NCI-H510A (cell line): ENCODE results near the gene NEMP2.

Experiments
- DNase-seq: peaks from one replicate; lab custom pipeline; 2025; lab: John Stamatoyannopoulos, UW

The NEMP2 gene, protein sequence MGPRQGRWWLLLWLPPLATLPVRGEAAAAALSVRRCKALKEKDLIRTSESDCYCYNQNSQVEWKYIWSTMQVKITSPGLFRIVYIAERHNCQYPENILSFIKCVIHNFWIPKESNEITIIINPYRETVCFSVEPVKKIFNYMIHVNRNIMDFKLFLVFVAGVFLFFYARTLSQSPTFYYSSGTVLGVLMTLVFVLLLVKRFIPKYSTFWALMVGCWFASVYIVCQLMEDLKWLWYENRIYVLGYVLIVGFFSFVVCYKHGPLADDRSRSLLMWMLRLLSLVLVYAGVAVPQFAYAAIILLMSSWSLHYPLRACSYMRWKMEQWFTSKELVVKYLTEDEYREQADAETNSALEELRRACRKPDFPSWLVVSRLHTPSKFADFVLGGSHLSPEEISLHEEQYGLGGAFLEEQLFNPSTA

DNA sequence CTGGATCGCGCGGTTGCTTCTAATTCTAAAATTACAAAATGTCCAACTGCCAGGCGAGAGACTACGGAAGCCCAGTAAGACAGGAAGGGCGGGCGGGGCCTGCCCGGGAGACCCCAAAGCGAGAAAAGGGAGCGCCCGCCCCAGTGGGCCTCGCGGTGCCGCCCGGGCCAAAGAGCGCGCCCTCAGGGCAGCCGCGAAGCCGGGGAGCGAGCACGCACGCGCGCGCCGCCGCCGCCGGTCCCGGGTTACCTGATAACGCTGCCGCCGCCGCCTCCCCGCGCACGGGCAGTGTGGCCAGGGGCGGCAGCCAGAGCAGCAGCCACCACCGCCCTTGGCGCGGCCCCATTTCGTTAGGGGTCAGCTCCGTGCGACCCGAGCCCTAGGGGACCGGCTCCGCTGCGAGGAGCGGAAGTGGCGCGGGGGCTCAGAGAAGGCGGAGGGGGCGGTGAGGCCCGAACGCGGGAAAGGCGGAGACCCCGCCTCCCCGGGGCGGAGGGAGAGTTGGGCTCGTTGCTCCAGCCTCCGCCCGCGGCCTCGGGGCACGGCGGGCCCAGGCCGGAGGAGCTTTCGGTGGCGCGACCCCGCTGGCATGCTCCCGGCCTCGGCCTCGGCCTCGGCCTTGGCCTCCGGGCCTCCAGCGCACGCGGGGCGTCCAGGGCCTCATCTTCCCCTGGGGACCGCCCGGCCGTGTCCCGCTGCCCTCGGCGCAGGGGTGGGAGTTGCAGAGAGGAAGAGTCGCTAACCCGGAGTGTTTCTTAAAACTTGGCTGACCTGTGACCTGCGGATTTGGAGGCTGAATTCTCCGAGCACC, at the start of gene NEMP2:
TSS of gene NEMP2 (minus strand) at position 413 of the 811 bp plus-strand sequence. CDS start at position 346, 67 bp downstream.
- peak; percentile 90 for DNase-seq

DNA sequence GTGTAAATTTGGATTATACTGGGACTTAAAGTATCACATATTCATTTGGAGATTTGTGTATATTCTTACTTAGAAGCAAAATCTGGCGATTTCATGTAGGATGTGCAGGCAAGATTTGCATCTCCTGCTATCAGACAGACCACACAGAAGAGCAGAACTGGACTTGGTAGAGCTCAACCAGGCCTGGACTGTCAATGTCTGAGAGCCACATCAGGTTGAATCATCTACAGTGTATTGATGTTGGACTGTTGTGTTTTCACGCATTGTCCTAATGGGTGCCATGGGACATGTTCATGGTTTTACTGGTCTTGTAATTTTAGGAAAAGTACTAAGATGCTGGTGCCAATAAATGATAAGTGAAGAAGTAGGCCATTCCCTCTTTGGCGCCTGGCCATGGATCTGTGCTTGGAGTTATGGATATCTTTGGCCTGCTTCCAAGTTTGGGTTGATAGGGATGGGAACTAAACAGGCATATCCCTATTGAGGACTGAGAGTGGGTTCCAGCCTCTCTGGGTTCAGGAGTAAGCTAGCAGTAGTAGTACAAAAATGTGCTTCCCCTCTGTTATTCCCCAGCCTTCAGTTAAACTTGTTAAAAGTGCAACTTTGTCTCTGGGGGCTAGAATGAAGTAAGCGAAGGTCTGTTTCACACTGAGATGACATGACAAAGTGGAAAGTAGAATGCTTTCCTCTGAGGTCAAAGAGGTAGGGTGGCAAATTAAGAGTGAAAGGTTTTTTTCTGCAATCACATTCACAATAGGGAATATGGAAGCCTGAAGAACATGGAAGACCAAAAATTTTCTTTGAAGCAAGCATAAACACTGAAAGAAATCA, 49.2 kb upstream of the NEMP2 start:
- DNase-seq: no peak

DNA sequence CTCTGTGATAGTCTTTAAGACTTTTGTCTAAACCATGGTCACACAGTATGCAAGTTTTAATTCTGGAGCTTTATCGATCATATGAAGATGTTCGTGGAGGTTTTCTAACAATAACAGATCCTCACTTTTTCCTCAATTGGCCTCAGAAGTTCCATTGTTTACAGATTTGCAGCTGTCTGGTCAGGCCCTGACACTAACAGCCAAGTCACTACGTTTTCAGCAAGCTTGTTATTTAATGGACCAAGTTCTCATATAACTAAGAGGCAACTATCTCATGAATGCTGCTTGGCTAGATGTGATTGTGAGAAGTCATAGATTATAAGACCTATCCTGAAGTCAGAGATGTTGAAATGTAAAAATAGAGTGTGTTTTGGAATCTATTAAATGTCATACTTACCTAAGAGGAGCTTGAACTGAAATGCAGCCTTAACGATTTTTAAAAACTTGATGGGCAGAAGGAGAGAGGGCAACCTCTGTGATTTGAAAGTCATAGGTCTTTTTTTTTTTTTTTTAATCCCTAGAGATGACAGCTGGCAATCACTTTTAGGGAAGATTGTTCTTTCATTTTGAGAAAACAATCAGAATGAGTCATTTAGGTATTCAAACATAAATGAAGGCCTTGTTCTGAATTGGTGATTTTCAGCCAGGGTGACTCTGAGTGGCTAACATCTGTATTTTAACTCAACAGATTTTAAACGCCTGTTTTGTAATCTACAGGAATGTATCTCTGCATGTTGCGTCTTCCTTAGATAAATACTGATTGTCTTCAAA, 48.4 kb upstream of the NEMP2 start:
- no peak for DNase-seq

DNA sequence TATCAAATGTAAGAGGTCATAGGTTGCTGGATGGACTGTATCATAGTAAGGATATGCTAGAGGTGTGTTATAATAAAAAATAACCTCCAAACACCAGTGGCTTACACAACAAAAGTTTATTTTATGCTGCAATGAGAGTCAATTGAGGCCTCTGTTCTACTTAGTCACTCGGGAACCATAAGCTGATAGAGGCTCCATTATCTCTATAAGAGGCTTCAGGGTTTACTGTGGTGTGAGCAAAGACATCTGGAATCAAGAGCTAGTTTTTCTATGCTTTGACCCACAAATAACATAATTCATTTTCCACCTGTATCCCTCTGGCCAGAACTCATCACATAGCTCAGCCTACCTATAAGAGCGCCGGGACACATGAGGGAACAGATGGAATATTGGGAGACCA, 47.5 kb upstream of the NEMP2 start:
- DNase-seq: no peak

DNA sequence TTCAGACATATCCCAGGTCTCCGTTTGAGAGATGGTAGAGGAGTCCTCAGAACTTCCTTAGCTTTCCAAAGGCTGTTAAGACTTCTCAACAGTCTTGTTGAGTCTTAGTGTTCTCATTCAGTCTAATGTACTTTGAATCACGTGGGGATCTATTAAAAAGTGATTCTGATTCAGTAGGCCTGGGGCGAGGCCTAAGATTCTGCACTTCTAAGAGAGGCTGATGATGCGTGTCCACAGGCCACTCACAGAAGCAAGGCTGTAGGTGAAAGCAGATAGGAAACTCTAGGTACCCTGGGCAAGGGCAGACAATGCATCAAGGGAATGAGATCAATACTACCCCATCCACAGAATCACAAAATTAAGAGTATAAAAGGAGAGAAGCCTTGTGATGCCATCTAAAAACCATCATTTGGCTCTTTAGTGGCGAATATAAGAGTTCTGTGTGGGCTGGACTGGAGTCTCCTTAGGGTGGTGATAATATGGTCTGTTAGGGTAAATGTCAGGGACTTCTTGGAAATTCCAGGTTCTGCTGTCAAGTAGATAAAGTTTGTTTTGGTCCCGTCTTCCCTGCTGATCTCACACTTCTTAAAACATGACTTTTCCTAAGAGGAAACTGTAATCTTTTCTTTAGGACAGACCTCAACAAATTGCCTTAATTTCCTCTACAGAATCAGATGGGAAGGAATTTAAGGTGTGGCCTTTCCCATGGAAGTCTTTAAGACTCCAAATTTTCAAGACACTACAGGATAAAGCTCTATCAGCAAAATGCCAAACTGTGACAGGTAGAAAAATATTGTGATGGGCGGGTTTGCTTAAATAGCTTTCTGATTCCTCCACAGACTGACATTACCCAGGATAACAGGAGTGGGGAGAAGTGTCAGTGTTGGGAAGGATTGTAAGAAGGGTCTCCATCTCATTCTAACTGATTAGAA, 45.7 kb upstream of the NEMP2 start:
- no peak for DNase-seq

DNA sequence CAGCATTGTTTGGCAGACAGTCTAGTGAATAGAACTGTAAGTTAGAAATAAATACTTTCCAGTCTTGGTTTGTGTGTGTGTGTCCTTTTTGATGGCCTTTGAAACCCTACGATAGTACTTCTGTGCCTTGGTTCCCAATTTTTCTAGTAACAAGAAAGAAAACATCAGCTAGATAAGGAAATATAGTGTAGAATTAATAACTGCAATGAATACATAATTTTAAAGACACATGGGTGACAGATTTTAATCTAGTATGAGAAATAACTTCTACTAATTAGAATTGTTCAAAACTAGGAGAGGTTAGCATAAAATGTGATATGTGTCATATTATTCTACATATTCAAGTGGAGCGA, 44.5 kb upstream of the NEMP2 start:
- DNase-seq: no peak

DNA sequence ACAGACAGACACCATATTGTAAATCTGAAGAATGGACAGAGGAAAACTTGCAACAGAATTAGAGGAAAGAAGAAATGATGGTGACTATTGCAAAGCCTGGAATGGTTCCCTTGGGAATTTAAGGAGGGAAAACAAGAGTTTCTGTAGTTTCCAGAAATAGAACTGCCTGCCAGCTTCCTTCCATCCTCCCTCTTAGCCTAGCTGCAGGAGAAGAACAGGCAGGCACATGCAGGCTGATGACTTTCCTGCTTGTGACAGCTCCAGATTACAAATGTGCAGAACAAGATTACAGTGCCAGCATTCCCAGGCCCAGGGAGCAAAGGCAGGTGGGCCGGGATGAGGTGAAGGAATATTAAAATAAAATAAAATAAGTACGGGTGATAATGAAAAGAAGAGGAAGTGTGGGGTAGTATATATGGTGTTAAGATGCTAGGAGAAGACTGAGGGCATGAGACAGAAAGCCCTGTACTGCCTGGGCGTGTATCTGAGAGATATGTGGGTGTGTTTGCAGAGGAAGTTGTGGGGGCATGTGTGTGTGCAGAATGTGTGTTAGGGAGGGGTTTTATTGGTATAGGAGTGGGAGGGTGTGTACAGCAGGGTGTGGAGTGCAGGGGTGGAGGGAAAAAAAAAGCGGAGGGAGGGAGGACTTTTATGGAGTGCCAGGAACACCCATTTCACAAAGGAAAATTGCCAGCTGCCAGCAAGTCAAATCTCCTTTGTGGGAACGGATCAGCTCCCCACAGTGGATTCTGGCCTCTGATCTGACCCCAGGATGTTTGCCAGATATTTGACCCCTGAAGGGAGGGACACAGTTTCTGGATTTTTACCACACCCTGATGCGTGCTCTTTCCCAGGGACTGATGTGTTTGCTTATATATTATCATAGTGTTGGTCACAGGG, 43.9 kb upstream of the NEMP2 start:
- DNase-seq: no peak

DNA sequence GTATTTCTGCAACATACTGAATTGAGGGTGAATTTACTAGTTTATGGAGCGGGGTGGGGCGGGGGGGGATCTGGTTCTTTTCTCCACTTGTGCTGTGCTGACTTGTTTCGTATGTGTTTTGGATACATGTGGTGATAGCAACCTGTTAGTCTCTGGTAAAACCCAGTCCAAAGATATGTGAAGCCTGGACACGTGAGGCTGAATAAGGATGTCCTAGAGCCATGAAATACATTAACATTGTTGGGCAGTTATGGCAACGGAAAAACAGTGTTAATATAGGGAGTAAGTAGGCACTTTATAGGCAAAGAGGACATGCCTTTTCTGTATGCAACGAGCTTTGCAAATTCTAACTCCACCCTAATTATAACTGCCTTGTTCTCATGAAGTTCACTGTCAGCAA, 42.1 kb upstream of the NEMP2 start:
- DNase-seq: no peak

DNA sequence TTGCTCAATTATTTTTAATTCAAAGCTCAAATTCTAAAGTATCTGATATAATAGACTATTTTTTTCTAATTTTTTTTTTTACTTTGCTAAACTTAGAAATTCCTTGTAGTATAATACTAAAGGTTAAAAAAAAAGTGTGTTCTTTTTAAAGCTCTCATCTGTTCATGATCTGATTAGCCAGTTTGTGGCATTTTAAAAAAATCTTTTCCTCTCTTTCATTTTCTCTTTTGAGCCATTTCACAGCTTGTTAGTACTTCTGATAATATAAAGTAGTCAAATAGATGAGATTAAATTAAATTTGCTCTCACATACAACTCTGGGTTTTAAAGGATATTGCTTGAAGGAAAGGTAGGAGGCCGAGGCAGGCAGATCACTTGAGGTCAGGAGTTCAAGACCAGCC, 40.7 kb upstream of the NEMP2 start:
- no peak for DNase-seq

DNA sequence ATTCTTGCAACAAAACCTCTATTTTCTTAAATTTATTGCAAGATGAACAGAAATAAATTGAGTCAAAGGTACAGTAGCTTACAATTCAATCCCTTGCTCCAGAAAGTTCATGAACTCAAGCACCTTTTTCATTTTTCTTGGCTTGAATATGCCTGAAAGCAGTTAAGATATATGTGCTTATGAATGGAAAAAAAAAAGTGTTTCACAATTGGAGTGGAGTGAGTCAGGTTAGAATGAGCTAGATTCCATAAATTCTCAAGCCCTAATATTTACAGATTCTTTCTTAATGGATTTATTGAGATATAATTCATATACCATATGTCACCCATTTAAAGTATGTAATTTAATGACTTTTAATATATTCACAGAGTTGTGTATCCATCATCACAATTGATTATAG, 39.6 kb upstream of the NEMP2 start:
- no peak for DNase-seq

DNA sequence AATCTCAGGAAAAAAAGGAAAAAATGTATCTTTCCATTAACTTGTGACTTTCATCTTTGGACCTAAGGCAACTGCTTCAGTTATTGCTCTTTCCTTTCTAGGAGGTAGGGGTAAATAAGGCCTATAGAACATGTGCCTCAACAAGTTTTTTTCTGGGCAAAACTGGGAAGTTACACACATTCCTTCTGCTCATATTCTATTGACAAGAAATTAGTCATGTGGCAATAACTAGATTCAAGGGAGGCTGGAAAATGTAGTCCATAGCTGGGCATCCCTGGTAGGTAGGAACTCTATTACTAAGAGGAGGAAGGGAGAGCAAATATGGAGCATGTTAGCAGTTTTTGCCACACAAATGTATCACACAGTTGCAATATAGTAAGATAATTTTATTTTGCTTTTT, 37.7 kb upstream of the NEMP2 start:
- no peak for DNase-seq

DNA sequence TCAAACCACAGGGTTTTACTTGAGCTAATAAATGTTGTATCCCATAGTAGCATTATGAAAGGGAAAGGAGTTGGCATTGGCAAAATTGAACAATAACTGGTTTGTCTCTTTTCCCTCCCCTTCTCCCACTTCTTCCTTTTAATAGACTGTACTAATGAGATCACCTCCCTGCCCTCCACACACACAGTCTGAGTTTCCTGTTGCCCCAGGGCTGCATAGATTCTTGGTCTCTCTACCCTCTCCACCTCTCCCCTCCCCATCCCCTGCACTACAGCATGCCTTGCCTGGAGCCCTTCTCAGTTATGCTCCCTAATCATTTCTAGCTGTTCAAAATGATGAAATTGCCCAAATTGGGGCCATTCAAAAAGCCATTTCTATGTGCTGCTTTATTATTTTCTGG, 37.2 kb upstream of the NEMP2 start:
- no peak for DNase-seq

DNA sequence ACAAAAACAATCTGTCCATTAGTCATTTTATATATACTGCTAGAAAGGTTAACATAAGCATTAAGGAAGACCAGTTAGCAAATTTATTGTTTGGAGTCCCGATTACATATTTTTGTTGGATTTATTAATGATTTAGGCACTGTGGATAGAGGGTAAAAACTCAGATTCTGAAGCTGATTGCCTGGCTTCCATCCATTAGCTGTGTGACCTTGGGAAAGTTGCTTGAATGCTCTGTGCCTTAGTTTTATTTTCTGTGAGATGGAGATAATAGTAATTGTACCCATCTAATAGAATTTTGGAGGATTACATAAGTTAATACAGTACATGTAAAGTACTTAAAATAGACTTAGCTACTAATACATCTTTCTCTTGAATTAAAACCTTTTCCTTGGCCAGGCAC, 36.3 kb upstream of the NEMP2 start:
- DNase-seq: no peak

DNA sequence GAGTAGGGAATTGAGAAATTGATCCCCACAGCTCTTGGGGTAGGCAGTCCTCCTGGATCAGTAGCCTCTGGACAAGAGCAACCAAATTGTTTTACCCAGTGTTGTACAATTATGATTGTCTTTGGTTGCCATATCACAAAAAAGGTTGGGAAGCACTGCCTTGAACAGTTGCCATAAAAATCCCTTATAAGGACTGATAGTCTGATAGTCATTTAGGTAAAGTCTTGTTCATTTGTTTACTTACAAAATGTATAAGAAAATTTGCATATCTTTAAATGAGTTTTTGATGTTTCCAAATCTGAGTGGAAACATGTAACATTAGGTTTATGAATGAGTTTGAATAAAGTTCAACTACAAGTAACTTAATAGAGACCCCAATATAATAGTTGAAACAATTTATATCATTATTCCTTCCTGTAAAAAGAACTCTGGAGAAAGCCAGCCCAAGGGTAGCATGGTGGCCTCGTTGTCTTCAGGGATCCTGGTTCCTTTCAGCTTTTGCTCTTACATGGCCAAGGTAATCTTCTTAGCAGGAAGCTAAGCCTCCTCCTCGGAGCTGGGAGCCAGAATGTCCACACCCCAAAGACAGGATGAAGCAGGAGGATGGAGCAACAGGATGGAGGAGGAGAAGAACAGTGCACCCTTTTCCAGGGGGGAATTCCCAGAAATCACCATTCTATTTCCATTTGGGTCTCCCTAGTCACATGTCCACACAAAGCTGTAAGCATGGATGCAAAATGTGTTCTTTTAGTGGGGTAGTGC, 35.7 kb upstream of the NEMP2 start:
- DNase-seq: no peak

DNA sequence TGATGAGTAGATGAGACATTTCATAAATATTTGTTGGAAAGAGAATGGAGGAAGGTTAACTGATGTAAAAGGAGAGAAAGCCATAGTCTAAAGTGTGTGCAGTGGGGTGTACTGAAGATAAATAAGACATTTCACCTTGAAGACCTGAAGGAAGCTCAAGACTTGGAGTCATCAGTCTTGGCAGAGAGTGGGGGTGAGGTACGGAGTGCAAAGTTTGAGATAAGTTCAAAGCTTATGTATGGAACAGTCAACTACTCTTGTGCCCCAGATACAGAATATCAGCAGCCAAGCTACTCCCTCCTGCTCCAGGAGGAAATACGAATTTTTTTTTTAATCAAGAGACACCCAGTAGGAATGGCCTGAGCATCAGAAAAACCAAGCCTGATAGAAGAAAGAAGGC, 30.3 kb upstream of the NEMP2 start:
- DNase-seq: no peak

DNA sequence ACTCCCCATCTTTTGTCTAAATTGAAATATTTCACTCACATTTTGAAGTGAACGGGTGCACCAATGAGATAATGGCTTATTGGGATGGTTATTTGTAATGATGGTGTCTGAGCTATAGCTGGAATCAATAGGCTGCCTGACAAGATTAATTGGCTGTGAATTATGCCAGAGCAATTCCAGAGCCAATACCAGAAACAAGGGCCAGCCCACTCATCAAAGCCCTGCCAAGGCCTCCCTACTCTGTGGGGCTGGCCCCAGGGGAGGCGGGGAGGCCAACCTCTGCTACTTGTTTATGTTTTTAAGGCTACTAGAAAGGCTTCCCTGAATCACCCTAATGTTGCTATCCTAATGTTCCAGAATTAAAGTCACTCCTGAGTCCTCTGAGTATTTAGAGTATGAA, 29.1 kb upstream of the NEMP2 start:
- no peak for DNase-seq

DNA sequence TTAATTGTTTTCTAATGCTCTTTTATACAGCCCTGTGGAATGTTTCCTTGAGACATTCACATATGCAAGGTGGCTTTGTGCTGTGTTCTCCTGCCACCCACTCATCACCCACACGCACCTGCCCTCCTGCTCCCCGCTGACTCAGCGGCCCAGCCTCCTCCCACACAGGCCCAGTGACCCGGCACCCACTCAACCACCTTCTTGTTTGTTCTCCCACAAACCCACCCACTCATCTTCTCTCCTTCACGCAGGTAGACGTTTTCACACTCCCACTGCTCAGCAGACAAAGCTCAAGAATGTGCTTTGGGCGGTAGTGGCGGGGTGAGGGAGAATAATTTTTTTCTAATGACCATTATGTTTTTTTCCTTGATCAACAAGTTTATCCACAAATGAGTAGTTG, 28.6 kb upstream of the NEMP2 start:
- DNase-seq: no peak

DNA sequence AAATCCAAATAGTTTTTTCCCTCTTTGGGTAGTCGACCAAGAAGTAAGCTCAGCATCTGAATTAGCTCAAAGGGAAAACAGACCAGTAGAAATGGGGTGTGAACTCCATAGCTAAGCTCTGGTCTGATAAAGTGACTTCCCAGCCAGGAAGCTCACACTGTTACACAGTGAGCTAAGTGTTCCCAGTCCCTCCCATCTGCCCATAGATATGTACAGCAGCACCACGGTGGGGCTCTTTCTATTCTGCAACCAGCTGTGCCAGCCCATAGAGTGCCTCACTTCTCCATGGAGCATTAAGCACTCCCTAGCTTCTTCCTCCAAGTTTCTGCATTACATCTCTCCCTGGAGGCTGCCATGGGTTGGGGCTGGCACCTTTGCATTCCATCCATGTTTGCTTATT, 27.6 kb upstream of the NEMP2 start:
- no peak for DNase-seq

DNA sequence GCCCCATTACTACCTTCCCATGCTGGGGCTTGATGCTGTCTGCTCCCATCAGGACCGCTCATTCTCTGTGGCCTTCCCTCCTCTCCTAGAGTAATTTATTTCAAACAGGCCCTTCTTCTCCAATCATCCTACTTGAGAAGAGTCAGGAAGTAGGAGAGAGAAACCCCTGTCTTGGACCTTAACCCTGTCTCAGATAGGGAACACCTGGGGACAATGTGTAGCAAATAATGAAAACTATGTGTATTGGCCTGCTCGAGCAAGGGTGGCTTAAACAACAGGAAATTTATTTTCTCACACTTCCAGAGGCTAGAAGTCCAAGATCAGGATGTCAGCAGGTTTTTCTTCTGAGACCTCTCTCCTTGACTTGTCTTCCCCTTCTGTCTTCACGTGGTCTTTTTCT, 26.6 kb upstream of the NEMP2 start:
- DNase-seq: no peak
